ENCODE data around the gene CD68.

DNA sequence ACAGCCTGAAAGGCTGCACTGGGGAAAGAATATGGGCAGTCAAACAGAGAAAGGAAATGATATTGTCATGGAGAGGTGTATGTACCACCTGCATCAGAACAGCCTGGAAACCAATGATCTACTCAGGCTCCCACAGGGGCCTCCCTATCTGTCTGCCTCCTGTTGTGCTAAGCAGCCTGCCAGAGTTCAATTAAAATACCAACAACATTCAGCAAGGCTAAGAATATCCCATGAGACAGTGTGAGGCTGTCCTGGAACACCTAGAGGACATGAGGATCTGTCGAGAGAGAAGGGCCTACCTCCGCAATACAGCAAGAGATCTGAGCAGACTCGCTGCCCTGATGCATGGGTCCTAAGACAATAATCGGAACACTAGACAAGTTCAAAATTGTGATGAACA is 26.8 kb downstream of the CD68 start:
- TF ChIP-seq, protein P1, sequence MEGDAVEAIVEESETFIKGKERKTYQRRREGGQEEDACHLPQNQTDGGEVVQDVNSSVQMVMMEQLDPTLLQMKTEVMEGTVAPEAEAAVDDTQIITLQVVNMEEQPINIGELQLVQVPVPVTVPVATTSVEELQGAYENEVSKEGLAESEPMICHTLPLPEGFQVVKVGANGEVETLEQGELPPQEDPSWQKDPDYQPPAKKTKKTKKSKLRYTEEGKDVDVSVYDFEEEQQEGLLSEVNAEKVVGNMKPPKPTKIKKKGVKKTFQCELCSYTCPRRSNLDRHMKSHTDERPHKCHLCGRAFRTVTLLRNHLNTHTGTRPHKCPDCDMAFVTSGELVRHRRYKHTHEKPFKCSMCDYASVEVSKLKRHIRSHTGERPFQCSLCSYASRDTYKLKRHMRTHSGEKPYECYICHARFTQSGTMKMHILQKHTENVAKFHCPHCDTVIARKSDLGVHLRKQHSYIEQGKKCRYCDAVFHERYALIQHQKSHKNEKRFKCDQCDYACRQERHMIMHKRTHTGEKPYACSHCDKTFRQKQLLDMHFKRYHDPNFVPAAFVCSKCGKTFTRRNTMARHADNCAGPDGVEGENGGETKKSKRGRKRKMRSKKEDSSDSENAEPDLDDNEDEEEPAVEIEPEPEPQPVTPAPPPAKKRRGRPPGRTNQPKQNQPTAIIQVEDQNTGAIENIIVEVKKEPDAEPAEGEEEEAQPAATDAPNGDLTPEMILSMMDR (IDR thresholded peaks at IDR 0.05): no peak
- TF ChIP-seq, protein P2, sequence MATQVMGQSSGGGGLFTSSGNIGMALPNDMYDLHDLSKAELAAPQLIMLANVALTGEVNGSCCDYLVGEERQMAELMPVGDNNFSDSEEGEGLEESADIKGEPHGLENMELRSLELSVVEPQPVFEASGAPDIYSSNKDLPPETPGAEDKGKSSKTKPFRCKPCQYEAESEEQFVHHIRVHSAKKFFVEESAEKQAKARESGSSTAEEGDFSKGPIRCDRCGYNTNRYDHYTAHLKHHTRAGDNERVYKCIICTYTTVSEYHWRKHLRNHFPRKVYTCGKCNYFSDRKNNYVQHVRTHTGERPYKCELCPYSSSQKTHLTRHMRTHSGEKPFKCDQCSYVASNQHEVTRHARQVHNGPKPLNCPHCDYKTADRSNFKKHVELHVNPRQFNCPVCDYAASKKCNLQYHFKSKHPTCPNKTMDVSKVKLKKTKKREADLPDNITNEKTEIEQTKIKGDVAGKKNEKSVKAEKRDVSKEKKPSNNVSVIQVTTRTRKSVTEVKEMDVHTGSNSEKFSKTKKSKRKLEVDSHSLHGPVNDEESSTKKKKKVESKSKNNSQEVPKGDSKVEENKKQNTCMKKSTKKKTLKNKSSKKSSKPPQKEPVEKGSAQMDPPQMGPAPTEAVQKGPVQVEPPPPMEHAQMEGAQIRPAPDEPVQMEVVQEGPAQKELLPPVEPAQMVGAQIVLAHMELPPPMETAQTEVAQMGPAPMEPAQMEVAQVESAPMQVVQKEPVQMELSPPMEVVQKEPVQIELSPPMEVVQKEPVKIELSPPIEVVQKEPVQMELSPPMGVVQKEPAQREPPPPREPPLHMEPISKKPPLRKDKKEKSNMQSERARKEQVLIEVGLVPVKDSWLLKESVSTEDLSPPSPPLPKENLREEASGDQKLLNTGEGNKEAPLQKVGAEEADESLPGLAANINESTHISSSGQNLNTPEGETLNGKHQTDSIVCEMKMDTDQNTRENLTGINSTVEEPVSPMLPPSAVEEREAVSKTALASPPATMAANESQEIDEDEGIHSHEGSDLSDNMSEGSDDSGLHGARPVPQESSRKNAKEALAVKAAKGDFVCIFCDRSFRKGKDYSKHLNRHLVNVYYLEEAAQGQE (IDR thresholded peaks at IDR 0.05; ENCODE audit: insufficient read depth in 1 of 2, low read depth in 2 of 2, low read length in 1 of 2): no peak

Data from Panc1 (cell line).